ENCODE measurements around the gene OR52J3.

OR52J3 gene

GRCh38 chr11:5096011-5096410 lies 49.7 kb downstream of the OR52J3 start:
- DNase-seq (ENCODE audit: low spot score): no peak

Data from SW480 (cell line).